Activated CD8-positive, alpha-beta memory T cell treated with anti-CD3 and anti-CD28 coated beads for 48 hours (primary cell): ENCODE results near the gene RBFA.

Experiments used
- DNase-seq, 3 experiments: peaks; one replicate each; pipeline ENCODE4 v3.0.0-alpha.2; 2020; ENCODE audit warnings: low read depth in 2 of 3, low spot score in 2 of 3

The RBFA gene

DNA sequence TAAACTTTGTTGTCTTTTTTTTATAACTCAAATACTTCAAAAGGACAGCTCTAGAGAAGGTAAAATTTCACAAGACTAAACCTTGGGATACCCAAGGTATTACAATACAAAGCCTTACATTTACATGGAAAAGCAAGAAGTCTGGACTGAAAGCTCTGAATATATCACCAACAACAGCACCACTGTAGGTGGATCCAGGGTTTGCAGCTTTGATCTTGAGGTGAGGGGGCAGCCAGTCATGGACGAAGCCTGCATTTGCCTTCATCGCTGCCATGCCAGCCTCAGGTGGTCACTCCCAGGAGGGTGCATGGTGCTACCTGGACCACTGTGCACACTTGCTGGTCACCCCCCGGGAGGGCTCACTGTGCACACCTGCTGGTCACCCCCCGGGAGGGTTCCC lies 36.6 kb downstream of the RBFA start:
- no peak for DNase-seq

DNA sequence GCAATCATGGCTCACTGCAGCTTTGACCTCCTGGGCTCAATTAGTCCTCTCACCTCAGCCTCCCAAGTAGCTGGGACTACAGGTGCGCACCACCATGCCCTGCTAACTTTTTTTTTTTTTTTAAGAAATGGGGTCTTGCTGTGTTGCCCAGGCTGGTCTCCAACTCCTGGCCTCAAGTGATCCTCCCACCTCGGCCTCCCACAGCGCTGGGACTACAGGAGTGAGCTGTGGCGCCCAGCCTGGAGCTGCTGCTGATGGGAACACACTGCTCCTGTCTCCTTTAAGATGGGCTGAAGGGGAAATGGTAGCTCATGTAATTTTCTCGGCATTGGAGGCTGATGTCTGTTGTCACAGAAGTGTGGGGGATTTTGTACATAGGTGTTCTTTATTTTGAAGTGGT lies 39.9 kb downstream of the RBFA start:
- DNase-seq = no peak

DNA sequence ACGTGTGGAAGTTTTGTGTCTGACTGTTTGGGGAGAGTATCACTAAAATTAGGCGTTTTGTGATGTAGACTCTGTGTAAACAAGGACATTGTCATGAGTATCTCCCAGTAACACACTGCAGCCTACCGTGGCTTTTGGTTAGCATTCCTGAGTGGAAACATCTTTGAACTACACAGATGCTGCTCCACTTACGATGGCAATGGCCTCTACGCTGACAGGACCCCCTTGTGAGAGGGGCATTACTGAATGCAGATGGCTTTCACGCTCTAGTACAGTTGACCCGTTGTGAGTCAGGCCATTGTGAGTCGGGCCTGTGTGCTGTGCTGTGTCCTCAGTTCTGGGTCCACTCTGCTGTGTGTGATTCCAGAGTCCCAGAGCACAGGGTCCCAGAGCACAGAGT lies 40.5 kb downstream of the RBFA start:
- no peak for DNase-seq

DNA sequence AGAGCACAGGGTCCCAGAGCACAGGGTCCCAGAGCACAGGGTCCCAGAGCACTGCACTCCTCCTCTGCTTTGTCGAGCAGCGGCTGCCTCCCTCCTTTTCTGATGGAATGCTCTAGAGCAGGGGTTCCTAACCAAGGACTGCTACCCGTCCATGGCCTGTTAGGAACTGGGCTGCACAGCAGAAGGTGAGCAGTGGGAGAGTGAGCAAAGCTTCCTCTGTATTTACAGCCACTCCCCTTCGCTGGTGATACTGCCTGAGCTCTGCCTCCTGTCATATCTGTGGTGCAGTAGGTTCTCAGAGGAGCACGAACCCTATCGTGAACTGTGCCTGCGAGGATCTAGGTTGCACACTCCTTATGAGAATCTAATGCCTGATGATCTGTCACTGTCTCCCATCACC lies 41.7 kb downstream of the RBFA start:
- no peak for DNase-seq

DNA sequence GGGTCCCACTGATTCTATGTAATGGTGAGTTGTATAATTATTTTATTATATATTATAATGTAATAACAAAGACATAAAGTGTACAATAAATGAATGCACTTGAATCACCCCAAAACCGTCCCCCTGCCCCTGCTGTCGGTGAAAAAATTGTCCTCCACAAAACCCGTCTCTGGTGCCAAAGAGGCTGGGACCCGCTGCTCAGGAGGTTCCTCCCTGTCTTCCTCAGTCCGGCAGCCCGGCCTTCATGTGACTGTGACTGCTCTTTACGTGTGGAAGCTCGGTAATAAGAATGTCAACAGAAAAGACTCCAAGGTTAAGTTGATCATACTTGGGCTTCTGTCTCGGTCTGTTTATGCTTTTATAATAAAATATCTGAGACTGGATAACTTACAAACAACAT lies 42.1 kb downstream of the RBFA start:
- DNase-seq = no peak

DNA sequence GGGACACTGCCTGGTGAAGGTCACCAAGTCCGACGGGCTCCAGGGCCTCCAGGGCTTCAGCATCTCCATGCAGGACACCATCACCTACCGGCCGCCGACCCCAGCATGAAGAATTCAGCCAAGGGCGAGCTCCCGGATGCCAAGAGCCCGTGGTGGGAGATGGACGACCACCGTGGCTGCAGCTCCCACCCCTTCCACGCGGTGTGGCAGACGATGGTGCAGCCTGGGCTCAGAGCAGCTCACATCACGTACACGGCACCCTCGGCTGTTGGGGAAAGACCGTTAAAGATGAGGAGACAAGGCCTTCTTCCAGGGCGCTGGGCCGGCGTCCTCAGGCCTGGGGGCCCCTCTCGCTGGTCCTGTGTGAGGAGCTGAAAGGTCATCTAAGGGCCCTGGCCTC lies 43.6 kb downstream of the RBFA start:
- no peak for DNase-seq
